ENCODE measurements around the gene KLF11. TPM values are rescaled to one million over a fixed set of nuclear protein-coding genes. Genes with fewer than 3 reads are reported as not detected.
"Not testable (repeated sequence)": the region's sequence is repeated elsewhere in the genome, so short reads cannot be mapped to it uniquely, and the experiment has no call there.

Gene KLF11
- total RNA-seq, 1 experiment from 2014 or later: 6.5 TPM

DNA sequence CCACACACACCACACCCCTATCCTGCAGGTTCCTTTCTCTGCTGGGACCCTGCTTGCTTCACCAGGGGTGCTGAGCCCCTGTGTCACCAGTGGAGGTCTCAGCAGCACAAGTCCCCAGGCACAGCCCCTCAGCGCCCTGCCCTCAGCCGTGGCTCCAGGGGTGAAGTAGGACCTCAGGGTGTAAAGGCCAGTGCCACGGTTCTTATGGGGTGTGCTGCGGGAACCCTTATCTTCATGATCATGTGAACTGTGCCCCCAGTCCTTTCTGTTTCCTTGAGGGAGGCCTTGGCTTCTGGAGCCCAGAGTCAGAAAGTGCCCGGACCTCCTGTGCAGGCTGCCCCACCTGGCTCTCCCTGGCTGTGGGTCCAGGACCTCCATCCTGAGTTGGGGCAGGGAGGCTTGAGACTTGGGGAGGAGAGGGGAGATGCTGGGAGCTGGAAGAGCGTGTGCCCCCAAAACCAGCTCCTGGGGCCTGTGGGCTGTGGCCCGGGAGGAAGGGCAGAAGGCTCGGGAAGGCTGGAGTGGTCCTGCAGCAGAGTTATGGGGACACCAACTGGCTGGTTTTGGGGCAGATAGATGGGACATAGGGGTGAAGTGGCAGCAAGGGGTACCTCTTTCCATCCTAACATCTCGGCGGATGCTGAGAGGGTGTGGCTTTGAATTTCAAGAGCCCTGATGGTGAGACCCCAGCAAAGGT lies 20.2 kb upstream of the KLF11 start:
- DNase-seq (ENCODE audit: low spot score): no peak

DNA sequence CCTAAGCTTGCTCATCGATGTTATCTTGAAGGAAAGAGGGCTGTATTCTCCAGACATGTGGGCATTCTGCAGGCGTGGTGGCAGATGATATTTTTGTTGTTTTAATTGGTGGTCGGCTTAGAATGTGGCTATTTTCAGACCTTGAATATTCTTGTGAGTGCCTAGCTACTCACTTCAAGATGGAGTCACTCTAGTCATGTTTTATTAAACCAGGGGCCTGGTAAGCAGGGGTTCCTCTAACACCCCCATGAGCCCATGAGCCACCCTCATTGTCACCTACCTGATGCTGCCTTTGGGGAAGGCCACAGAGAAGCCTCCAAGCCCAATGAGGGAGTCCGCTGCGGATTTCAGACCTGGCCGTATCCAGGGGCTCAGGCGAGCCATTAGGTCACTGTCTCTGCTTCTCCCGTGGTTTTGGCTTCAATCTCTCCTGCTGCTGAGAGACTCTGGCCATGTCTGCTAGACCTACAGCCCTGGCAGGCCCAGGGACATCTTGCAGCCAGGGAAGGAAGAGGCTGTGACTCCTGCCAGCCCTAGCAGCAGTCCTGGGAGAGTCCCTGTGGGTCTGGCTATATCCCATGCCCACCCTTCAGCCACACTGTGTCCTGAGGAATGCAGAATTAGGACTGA lies 16.3 kb upstream of the KLF11 start:
- no peak for DNase-seq (ENCODE audit: low spot score)

DNA sequence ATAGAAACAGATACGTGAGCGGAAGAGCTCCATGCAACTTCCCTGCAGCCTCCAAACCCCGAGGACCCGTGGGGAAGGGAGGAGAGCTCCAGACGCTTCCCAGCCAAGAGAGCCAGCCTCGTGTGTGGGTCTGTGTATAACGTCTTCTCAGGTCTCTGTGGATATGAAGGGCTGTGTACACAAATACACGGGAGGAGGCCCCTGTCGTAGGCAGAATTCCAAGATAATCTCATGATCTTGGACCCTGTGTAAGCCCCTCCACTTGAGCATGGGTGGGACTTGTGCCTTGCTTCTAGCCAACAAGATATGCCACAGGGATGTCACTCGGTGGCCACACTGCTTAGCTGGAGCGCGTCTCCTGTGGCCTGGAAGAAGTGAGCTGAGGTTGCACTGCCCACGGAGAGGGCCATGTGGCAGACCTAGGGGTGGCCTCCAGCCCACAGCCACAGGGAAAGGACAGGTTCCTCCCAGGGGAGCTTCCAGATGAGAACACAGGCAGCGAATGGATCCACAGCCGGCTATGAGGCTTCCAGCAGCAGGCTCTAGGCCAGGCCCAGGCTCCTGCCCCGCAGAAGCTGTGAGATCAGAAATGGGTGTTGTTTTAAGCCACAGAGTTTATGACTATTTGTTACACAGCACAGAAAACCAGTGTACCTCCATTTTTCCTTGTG lies 15.6 kb upstream of the KLF11 start:
- DNase-seq (ENCODE audit: low spot score): no peak

DNA sequence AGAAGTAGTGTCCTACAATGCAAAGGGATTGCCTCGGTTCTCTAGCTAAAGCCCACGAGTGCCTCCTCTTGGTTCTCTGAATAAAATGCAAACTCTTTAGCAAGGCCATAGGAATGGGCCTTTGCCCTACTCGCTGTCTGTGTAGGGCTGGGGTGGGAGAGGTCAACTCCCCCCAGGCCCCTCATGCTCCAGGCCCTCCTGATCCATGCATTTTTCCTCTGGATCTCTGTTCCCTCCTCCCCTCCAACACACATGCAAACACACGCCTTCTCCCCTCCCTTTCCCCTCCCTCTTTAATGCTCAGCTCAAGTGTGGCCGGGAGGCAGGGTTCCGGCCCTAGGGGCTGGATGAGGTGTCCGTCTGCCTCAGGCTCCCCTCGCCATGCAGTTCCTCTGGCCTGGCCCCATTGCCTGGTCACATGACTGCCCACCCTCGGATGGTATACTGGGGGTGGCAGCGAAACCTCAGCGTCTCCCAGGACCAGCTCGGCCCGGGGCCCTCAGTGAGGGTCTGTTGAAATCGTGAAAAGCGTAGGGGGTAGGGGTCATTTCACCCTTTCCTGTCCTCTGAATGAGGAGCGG lies 14.9 kb upstream of the KLF11 start:
- DNase-seq (ENCODE audit: low spot score): no peak

DNA sequence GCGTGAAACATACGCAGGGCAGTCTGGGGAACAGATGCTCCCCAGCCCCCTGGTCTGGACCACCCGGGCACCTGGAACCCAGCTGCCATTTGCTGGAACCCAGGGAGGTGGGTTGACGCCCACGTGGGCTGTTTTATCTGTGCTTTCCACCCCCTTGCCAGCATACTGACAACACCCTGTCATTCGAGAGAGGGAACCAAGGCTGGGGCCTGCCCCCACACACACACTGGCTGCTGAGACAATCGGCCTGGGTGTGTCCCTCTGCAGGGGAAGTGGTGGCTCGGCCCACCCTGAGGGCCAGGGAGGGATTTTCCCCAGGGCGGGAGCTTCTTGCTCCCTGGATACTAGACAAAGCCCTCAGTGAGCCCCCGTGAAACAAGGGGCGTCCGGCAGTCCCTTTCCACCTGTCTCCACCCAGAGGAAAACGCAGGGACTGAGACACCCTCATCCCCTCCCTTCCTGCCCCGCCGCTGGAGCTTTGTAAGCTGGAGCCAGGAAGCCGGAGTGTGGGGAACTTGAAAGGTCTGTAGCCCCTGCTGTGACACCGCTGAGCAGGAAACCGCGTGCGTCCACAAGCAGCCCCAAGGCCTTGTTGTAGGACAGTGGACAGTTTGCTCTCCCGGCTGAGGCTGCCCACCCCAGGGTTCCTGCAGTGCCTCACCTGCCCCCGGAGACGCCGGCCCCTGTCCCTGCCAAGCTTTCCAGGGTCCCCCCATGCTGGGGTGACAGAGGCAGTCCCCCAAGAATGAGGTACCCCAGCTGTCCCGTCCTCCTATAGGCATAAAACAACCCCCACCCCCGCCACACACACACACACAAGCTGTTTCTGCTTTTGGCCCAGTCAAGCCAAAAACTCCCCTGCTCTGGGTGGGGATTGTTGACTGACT lies 14.1 kb upstream of the KLF11 start:
- no peak for DNase-seq (ENCODE audit: low spot score)

DNA sequence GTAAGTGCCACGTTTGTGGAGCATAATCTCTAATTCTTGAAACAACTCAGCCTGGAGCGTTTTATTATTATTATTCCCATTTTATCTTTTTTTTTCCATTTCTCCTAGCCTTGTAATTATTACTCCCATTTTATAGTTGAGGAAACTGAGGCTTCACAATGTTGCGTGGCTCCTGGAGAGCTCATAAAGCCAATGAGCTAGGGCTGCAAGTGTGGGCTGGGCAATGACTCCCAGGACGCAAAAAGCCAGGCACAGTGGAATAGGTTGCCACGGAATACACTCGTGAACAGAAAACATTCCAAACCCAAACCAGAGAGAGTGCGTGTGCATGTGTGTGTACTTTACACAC lies 13.5 kb upstream of the KLF11 start:
- DNase-seq (ENCODE audit: low spot score): no peak

DNA sequence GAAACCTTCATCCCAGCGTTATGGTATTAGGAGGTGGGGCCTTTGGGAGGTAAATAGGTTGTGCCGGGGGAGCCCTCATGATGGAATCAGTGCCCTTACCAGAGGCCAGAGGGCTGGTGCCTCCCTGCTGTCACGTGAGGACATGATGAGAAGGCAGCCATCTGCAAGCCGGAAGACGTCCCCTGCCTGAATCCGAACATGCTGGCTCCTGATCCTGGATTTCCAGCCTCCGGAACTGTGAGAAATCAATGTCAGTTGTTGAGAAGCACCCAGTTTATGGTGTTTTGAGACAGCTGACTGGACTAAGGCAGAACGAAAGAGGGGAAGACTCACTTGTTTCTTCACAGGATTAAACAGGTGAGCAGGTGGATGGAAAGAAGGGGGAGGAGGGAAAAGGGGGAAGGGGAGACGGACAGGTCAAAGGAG lies 13.0 kb upstream of the KLF11 start:
- no peak for DNase-seq (ENCODE audit: low spot score)

DNA sequence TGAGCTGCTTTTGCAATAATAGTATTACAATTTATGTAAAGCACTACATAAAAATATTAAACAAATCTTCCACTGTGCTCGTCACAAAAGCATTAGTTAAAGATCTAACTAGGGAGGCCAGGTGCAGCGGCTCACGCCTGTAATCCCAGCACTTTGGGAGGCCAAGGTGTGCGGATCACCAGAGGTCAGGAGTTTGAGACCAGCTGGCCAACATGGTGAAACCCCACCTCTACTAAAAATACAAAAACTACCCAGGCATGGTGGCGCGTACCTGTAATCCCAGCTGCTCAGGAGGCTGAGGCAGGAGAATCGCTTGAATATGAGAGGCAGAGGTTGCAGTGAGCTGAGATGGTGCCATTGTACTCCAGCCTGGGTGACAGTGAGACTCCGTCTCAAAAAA lies 12.6 kb upstream of the KLF11 start:
- DNase-seq (ENCODE audit: low spot score): not testable (repeated sequence)

DNA sequence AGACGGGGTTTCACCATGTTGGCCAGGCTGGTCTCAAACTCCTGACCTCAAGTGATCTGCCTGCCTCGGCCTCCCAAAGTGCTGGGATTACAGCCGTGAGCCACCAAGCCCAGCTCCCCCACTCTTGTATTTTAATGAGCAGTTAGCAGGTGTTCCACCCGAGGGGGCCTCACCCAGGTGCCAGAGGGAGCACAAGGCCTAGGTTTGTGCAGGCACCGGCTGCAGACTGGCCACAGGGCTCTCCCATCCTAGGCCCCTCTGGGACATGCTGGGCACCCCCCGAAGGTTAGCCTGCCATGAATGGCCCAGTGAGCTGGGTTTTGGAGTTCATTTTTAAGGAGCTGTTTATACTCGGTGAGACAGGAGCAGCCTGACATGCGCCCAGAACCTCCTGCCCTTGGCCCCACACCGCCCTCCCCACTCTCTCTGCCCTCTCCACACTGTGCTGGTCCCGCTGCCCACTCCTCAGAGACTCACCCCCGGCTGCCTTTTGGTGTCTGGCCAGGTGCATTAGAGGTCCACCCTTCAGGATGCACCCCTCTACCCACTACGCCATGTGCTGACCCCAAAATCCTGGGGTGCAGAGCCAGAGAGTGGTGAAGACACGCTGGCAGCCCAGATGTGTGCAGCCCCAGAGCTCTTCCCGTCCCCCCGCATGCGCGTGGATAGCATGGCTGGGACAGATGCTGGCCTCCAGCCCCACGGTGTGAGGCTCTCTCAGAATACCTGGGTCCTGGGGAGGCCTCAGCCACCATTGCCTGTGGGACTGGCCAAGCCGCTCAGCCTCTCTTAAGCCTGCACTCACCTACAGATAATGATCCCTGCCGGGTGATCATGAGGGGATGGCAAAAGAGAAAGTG lies 11.2 kb upstream of the KLF11 start:
- DNase-seq (ENCODE audit: low spot score): no peak

DNA sequence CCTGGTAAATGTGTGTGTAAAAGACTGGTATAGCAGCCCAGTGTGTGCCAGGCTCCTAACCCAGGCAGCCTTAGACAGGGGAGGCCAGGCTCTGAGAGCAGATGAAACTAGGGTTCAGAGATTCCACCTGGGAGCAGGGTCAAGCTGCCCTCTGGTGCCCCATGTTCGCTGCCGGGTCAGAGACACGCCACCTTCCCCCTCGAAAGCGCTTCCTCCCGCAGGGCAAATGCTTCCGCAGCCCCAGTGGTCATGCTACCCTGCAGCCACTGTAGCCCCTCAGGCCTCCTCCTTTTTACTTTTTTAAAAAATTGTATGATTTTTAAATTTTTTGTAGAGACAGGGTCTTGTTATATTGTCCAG lies 10.6 kb upstream of the KLF11 start:
- no peak for DNase-seq (ENCODE audit: low spot score)

DNA sequence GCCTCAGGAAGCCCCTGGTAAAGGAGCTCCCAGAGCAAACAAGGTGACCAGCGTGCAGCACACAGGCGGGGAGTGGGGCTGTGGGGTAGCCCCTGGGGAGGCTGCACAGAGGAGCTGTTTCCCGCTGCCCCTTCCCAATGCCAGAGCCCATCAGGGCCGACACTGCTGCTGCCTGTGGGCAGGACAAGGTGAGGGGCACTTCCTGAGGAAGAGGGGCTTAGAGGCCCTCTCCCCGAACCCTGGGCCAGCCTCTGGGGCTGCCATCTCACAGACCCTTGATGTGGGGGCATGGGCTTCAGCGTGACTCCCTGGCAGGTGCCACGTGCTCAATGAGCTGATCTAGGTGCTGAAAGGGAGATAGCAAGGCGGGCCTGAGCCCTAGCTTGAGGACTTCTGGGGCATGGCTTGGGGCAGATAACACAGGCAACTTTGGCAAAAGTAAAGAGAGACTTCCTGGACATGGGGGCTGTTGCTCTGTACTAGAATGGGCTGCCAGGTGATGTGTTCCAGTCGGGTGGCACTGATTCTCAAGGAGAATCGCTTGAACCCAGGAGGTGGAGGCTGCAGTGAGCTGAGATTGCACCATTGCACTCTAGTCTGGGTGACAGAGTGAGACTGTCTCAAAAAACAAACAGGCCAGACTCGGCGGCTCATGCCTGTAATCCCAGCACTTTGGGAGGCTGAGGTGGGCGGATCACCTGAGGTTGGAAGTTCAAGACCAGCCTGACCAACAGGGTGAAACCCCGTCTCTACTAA lies 9.9 kb upstream of the KLF11 start:
- no peak for DNase-seq (ENCODE audit: low spot score)

DNA sequence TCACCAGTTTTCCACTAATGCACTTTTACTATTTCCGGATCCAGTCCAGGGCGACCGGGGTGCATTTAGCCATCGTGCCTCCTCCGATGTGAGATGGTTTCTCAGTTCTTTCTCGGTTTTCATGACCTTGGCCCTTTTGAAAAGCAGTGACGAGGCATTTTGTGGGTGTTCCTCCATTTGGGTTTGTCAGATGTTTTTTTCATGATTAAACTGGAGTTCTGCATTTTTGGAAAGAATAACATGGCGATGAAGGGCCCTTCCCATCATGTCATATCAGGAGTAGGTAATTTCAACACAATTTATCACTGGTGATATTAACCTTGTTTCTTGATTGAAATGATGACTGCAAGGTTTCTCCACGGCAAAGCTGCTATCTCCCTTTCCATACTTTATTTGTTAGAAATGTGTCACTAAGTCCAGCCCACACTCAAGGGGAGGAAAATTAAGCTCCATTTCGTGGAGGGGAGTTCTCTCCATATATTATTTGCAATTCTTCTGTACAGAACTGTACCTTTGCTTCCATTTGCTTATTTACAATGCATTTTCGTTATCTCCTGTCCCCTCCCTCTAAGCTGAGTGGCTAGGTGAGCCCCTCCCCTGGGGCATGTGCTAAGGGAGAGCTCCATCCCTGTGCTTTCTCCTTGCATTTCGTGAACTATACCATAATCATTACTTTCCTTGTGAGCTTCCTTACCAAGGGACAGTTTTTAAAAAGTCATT lies 8.9 kb upstream of the KLF11 start:
- DNase-seq (ENCODE audit: low spot score): no peak

DNA sequence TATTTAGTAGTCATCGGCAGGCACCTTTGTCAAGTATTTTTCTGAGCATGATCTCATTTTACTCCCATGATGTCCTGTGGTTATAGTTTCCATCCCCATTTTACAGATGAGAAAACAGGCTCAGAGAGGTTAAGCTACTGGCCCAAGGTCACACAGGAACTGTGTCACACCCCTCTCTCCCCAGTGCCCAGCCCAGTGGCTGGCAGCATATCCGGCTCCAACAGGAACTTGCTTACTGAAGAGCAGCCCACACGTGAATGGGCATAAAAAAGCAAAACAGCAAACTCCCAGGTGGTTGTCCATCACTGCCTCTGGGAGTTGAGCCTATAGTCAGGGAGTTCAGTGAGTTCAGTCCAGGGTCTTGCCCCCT lies 8.3 kb upstream of the KLF11 start:
- DNase-seq (ENCODE audit: low spot score): no peak

DNA sequence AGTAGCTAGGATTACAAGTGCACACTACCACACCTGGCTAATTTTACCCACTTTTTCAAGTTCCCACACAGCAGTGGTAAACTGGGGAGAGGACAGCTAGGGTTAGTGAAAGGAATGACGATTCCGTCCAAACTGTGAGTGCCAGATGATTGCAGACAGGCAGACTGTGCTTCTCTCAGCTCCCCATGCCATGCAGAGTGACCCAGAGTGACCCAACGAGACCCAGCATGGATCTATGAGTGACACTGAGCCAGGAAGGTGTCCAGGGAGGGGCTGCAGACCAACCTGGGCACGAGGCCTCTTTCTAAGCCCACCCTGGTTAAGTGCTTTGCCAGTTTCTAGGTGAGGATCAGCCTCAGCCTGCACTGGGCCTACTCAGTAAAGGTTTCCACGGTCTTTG lies 7.7 kb upstream of the KLF11 start:
- DNase-seq (ENCODE audit: low spot score): no peak

DNA sequence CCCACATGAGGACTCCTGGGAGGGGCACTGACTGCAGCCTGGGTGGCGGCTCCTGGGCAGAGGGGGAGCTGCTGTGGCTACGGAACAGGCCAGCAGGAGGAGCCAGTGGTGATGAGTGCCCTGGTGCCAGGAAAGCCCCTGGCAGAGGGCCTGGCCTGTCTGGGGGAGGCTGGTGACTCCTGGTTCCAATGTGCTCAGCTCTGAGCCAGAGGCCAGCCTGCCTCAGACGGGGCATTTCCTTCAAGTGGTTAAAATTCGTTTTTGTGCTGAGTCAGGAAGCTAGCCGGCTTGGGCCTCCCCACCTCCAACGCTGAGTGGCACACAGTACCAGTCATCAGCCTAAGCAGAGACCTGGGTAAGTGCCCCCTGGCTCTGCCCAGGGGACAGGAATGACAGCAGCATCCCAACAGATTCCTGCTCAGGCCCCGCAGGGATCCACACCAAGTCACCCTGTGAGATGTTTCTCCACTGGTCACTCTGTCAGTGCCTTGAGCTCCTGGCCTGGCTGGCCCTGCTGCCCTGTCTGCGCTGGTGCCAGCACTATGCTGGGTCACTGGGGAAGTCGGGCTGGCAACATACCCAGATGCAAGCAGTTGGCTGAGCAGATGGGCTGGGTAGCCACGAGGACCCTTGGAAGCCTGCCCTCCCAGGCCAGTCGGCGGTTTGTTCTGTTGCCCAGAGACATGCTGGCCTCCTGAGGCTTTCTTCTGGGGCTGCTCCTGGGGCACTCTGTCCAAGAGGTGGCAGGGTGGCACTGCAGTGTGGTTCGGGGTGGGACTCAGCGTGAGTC lies 7.1 kb upstream of the KLF11 start:
- DNase-seq (ENCODE audit: low spot score): peak; percentile 86

DNA sequence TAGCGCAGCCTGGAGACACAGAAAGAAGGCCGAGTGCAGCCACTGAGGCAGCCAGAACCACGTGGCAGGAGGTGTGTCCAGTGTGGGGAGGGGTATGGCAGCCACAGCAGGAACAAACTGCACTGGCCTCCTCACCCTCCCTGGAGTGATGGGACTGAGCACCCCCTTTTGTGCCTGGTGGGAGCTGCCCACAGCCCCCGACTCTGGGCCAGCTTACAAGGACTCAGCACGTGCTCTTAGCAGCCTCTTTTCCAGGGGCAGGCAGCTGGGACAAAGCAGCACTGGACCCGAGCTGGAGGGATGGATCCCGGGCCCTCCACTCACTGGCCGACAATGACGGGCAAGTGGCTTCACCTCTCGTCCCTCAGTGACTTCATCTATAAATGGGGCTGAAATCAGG lies 5.2 kb upstream of the KLF11 start:
- no peak for DNase-seq (ENCODE audit: low spot score)

DNA sequence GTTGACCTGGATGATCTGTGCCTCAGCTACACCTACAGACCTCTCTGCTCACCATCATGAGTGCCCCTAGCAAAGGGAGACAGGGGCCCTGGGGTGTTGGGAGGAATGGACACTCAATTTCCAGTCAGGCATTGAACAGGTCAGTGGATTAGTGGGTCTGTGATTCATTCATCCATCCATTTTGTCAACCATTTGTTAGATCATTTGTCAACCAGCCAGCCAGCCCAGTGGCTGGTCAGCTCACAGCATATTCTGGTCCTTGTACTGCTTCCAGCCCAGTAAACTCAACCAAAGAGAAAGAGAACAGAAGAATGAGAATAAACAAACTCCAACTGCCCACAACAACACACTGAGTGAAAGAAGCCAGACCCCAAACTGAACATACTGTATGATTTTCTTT lies 4.6 kb upstream of the KLF11 start:
- no peak for DNase-seq (ENCODE audit: low spot score)

DNA sequence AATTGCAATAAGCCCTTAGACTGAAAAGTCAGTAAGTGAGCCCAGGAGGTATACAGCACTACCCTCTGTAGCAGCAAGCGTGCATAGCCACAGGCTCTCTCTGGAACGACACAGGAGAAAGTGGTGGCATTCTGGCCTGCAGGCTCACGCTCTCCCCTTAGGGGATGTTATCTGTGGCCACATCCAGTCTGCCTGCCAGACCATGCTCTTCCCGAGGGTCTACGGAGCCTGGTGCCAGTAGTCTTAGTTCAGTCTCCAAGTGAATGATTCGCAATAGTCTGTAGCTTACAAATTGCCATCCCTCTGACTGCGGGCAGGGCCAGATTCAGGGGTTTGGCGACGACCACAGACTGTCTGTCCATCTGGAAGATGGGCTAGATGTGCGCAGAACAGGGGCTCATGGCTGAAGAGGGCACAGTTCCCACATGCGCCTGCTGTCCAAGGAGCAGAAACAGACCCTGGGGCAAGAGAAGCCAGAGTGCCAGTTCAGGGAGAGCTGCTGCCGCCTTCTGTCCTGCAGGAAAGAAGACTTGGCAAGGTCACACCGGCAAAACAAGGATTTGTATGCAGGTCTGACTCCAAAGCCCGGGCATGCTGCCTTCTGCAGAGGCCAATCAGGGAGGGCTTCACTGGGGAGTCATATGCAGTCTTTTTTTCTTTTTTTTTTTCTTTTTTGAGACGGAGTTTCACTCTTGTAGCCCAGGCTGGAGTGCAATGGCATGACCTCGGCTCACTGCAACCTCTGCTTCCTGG lies 3.5 kb upstream of the KLF11 start:
- DNase-seq (ENCODE audit: low spot score): no peak

All from H4 (cell line).